NCI-H1417 (cell line): ENCODE measurements around the gene RERE.
"Not testable (repeated sequence)": the region's sequence is repeated elsewhere in the genome, so short reads cannot be mapped to it uniquely, and the experiment has no call there.

Experiments used
- DNase-seq, 3 experiments: peaks; one replicate each; lab custom pipeline; 2025; lab: John Stamatoyannopoulos, UW

The RERE gene

DNA sequence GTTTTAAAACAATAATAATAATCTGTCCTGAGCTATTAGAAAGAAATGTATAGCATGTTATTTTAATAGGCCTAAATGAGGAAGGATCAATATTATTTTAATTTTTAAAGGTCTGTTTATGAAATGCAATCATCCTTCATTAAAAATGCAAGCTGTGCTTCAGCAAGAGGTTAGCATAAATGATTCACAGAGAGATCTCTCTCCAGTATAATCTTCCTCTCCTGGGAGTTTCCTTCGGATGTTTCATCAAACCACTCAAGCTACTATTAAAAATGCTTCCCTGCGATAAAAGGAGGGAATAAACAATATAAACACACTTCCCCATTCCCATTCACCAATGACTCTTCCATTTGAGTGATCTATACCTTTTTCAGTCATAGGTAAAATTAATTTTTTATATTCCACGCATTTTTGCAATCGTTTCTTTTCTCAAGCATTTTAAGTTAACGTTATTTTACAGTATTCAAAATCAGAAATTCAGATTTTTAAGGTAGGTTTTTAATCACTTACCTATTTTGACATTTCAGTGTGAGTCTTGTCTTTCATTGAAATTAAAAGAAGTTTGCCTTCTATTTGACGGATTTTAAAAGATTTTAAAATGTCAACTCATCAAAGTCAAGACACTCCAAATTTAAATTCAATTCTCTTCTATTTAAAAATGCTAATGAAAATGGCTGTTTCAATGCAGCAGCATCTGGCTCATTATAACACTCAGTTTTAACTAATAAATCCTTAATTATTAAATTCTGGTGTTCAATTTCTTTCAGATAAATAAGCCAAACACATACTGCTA, 64.3 kb downstream of the RERE start:
- DNase-seq: no peak

DNA sequence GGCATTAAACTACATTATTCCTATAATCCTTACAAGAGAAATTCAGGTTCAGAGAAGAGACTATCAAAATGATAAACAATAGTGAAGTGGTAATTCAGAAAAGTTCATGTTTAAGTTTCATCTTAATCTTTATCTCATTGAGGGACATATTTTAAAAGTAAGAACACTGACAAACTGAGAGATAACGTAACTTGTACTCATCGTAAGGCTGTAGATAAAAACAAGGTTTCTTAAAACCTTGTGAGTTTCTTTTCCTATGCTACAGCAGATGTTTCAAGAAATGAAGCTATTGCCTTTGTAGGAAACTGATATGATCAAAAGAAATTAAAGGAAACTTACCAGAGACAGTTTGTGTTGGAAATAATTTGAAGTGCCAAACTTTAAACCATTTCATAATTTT, 65.0 kb downstream of the RERE start:
- no peak for DNase-seq

DNA sequence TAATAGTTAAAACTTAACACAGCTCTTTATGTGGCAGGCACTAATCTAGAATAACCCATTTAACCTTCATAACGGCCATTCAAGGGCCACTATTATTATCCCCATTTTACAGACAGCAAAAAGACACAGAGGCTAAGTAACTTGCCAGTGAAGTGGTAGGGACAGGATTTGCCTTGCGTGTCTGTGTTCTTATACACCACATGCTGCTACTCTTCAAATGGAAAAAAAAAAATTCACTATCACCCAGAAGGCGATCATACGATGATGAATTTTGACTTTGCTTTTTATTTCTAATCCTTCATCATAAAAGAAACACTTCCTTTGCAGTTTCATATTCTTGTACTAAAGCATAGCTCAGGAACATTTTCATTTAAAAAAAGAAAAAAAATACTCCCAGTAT, 65.5 kb downstream of the RERE start:
- DNase-seq: no peak

DNA sequence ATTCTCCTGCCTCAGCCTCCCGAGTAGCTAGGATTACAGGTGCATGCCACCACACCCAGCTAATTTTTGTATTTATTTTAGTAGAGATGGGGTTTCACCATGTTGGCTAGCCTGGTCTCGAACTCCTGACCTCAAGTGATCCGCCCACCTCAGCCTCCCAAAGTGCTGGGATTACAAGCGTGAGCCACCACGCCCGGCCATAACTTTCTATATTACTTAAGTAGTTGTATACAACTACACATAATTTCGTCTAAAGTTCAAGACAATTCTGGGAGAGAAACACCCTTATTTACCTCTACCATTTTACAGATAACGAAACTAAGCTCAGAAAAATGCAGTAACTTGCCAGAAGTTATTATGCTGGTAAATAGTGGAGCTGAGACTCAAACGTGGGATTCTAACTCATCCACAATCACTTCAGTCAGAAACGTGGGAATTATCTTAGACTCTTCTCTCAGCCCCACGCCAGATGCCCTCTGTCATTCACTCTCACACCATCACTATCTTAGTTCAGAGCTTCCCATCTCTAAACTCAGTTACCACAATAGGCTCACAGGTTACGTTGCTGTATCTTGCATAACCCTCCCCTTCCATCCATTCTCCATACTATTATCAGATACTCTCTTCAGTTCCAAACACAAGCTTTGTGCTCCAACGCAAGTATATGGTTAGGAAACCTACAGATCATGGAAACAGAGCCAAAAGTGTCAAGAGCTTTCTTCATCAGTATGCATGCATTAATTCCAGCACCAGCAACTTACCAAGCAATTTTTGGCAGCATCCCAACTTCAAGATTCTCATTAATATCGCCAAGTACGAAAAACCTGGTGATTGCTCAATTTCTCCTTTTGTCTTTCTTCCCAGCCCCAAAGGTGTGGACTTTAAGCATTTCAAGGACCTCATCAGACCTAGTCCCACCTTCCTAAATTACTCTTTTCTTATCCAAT, 69.3 kb downstream of the RERE start:
- DNase-seq: no peak

DNA sequence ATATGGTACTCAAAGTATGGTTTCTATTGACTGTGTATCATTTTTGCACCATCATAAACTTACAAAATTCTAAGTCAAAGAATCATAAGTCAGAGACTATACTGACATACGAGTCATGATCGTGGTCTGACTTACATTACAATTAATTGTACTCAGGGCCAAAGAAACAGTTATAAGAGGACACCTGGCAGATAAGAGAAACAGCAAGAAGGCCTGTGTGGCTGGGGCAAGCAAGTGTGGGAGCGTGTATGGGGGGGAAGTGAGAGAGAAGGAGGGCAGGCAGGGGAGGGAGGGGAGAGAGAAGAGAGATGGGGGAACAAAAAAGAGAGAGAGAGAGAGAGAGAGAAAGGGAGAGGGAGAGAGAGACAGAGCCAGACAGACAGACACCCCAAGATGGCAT, 70.9 kb downstream of the RERE start:
- DNase-seq: no peak

DNA sequence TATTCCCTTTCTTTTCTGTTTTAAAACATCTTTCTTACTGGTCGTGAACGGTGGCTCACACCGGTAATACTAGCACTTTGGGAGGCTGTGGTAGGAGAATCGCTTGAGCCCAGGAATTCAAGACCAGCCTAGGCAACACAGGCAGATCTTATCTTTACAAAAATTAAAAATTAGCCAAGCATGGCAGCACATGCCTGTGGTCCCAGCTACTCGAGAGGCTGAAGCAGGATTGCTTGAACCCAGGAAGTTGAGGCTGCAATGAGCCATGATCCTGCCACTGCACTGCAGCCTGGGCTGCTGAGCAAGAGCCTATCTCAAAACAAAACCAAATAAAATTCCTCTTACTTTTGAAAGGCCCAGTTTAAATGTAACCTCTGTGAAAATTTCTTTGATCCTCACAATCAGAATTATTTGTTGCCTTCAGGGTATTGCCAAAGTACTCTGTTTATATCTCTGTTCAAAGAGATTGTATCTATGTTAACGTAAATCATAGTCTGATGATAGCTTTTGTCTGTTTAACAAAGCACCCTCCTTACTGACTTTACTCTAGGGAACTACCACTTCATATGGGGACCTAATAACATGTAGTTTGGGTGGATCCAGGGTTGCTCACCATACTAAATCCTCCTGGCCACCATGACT, 71.6 kb downstream of the RERE start:
- no peak for DNase-seq

DNA sequence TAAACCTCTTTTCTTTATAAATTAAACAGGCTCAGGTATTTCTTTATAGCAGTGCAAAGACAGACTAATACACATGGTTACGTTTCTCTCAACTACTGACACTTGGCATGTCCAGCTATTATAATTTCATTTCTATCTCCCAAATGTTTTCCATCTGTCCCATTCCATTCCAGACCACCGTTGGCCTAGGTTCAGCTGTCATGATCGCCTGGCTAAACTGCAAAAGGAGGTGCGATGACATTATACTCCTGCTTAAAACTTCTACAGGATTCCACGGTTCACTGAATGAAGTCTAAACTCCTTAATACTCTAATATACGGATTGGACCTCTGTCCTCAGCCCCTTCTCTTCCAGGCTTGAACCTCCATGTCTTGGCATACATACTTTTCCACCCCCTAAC, 72.1 kb downstream of the RERE start:
- no peak for DNase-seq

DNA sequence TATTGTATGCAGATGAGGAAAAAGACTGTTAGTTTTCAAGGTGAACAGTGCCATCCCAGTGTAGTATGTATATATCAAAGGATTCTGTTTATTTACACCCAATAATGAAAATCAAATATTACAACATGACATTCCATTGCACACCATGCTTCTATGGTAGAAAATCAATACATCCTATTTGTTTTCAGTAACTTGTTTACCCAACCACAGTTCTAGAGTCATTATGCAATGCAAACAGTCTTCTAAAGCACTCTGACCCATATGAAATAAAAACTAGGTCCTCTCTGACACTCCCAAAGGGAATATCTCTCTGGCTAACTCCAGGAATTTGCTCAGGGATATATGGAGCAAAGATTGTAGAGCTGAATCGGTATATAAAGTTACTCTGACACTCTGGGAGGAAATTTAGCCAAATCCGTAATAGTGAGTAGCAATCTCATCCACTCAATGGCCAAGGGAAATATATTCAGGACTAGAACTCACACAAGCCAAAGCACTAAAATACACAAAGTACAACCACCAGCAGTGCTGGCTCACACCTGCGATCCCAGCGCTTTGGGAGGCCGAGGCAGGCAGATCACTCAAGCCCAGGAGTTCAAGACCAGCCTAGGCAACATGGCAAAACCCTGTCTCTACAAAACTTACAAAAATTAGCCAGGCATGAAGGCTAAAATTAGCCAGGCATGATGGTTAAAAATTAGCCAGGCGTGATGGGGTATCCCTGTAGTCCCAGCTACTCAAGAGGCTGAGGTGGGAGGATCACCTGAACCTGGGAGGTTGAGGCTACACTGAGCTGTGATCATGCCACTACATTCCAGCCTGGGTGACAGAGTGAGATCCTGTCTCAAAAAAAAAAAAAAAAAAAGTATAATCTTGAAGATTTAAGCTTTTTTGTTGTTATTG, 75.2 kb downstream of the RERE start:
- no peak for DNase-seq

DNA sequence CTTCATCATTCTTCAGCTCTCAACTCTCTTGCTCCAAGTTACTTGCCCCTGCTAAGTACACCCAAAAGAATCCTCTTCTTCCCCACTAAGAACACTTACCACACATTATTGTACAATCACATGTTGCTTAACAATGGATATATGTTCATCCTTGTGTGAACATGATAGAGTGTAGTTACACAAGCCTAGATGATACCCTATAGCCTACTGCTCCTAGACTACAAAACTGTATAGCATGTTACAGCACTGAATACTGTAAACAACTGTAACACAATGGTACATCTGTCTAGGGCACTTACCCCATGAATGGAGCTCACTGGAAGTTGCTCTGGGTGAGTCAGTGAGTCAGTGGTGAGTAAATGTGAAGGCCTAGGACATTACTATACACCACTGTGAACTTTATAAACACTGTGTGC, 77.4 kb downstream of the RERE start:
- DNase-seq: no peak

DNA sequence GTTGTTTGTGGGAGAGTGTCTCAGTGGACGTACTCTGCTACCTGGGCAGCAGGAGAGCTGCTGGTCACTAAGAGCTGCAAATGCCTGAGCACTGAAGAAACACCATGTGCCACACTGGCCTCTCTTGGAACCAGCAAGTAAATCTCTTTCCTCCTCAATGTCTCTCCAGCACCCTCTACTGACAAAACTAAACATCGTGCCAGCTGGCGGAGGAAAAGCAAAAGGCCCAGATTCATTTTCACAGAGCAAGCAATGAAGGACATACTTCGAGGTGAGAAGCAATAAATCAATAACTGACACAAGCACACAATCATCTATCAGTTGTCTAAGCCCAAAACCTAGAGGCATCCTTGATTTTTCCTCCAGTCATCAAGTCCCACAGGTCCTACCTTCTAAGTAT, 78.1 kb downstream of the RERE start:
- no peak for DNase-seq

DNA sequence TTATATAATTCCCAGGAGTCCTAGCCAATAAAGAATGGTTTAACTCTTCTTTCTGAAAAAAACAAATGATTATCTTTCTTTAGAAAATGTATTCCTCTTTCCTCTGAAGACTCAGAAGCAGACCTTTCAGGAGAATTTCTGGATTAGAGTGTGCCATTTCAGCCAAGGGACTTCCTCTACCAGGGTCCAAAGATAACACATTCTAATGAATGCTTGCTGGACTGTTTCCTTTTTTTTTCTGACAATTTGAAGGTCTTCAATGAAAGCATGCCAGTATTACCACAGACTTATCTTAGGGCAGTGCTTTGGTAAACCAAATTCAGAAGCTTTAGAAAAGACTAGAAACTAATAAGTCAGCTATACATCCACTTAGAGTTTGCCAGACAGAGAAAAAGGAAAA, 80.5 kb downstream of the RERE start:
- no peak for DNase-seq

DNA sequence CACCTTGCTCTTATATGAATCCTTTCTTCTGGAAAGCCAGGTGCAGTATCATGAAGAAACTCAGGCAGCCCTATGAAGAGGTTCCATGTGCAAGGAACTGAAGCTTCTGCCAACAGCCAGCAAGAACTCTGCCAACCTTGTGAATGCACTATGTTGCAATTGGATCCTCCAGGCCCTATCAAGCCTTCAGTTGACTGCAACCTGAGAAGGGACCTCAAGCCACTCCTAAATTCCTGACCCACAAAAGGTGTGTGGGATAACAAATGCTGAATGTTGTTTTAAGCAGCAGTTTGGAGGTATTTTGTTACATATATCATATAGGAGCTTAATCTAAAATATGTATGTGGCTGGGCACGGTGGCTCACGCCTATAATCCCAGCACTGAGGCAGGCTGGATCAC, 84.0 kb downstream of the RERE start:
- DNase-seq: peak in 1 of 3 experiments; percentile 72

DNA sequence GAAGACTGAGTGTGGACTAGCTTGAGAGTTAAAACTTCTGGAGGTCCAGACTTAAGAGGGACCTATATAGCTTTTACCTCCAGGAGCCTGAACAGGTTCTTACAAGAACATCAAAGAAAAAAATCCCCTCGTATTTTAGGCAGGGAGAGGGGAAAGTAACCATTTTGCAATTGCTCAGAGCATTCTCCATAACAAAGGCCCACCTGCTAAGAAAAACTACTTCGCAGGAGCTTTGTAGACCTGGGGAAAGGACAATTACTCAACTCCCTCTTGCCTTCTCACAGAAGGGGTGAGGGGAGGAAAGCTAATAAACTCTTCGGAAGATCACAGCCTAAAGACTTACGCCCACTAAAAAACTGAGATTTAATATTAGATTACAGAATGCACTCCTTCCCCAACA, 86.3 kb downstream of the RERE start:
- no peak for DNase-seq

DNA sequence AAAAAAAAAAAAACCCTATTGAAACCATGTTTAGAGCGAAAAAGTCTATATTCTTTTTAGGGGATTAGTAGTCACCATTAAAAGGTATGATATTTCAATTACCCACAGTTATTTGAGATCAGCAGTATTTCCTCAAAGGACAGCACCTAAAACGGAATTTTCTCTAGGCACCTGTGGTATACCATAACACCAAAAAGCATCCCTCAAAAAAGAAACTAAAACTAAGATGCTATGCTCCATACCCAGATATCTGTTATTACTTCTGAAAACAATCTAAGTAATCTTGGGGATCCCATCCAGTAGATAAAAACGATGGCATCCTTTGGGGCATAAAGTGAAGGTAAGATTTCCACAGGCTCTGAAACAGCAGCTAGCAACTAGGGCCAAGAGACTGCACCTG, 89.0 kb downstream of the RERE start:
- no peak for DNase-seq

DNA sequence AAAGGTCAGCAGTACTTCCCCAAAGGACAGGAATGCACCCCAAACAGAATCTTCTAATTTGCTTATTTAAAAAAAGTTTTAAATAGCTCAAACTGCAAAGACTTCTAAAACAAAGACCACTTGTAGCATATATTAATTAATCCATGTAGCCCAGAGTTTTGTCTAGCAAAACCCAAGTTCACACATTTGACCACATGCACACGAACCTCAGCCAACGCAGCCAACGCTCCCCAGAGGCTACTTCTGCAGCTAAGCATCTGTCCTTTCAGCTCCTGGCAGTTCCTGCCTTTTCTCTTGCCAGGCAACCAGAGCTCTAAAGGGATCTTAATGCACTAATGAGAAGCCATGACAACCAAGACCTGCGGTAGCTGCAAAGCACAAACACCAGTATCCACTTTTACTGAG, 89.6 kb downstream of the RERE start:
- DNase-seq: peak; percentile 3 to 63 (median 47)

DNA sequence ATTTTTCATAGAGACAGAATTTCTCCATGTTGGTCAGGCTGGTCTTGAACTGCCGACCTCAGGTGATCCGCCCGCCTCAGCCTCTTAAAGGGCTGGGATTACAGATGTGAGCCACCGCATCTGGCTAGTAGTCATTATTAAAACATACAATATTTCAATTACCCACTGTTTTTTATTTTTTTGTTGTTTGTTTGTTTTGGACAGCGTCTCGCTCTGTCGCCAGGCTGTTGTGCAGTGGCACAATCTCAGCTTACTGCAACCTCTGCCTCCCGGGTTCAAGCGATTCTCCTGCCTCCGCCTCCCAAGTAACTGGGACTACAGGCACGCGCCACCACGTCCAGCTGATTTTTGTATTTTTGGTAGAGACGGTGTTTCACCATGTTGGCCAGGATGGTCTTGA, 90.1 kb downstream of the RERE start:
- not testable (repeated sequence) for DNase-seq

DNA sequence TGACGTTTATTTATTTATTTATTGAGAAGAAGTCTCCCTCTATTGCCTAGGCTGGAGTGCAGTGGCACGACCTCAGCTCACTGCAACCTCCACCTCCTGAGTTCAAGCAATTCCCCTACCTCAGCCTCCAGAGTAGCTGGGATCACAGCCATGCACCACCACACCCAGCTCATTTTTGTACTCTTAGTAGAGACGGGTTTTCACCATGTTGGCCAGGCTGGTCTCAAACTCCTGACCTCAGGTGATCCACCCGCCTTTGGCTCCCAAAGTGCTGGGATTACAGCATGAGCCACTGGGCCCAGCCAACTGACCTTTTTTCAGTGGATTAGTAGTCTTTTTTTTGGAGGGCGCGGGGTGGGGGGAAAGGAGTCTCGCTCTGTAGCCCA, 90.6 kb downstream of the RERE start:
- DNase-seq: not testable (repeated sequence)

DNA sequence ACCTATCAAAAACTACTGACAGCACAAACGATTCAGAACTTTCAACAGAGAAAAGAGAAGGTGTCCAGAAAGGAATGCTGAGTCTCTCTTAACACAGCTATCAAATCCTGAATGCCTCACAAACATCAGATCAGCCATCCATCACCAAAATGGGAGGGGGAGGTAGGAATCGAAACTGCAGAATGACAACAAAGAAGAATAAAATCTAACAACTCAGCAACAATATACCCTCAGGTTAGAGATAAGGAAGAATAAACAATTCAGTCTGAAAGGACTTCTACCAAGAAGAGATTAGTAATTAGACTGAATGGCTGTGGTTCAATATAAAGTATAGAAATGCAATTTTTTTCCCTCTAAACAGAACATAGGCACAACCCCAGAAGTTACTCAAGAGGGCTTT, 94.4 kb downstream of the RERE start:
- DNase-seq: peak in 1 of 3 experiments; percentile 52

DNA sequence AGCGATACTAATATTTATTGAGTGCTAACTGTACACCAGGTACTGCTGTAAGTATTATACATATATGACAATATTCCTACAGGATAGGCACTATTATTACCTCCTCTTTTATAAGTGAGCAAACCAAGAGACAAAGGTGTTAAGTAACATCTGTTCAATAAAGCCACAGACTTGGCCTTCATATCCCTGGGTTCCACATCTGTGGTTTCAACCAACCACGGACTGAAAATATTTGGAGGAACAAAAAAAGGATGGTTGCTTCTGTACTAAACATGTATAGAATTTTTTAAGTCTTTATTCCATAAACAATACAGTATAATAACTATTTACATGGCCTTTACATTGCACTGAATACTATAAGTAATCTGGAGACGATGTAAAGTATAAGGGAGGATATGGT, 95.1 kb downstream of the RERE start:
- DNase-seq: no peak

DNA sequence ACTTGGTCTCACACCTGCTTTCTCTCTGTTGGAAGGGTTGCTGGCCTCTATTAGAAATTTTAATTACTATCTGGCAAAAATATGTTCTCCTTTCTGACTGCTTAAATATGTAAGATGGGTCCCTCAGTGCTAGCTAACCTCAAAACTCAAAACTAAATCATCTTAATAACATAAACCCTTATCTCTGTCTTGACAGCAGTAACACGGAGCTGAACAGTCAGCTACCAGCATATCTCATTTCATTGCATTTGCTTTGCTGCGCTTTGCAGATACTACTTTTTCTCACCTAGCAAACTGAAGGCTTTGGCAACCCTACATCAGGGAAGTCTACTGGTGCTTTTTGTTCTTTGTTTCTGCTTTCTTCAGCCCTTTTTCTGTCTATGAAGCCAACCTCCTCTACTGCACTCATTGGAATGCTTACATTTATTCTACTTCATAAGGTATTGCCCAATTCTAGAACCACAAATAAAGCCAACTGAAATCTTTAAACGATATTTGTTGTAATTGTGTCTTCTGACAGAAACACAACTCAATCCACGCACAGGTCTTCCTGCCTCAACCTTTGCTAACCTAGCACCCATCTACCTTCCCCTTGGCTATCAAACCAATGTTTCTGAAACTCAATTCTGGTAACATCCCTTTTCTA, 95.6 kb downstream of the RERE start:
- DNase-seq: no peak

DNA sequence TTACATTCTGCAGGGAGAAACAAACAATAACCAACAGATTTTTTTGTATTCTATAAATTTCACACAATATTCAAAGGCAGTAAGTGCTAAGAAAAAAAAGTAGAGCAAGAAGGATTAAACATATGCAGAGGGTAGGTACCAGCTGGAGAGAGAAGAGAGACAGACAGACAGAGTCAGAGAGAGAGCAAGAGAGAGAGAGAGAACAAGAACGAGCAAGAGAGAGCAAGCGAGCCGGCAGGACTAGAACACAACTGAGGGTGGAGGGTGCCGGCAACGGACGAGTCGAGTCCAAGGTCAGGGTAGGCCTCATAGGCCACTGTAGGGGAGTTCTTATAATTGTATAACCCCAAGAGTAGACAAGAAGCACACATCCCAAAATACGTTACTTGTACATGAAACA, 97.1 kb downstream of the RERE start:
- no peak for DNase-seq
